Limb (tissue), 2 donors: ENCODE data around the gene STX16.
A peak's percentile ranks its signal among the peaks of the same experiment; 100 is the strongest.
"Not testable (repeated sequence)": the region's sequence is repeated elsewhere in the genome, so short reads cannot be mapped to it uniquely, and the experiment has no call there.

Experiments used
- DNase-seq, 2 donors: peaks; one replicate each; pipeline ENCODE4 v3.0.0-alpha.2; 2016; ENCODE audit errors: extremely low spot score in 2 of 2

The STX16 gene

DNA sequence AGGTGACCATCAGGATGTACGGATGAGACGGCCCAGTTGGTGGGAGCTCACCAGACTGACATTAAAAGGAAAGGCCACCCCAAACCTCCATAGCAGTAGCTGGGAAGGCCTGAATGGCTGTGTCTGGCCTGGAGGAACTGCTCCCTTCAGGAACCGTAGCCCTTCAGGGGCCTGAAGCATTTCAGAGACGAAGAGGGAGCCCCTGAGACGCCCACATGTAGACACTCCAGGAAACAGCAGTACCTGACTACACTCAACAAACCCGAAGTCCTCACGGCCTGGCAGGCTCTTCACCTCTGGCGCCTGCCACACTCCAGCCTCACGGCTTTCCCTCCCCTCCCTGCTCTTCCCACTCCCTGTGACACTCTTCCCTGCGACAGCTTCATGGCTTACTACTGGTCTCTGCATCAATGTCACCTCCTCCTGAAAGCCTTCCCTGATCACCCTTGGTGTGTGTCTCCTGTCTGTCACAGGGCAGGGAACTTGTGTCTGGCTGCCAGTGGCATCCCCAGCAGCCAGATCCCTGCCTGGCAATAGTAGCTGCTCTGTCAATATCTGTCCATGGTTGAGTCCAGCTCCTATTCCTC is 14.6 kb upstream of the STX16 start:
- no peak for DNase-seq

DNA sequence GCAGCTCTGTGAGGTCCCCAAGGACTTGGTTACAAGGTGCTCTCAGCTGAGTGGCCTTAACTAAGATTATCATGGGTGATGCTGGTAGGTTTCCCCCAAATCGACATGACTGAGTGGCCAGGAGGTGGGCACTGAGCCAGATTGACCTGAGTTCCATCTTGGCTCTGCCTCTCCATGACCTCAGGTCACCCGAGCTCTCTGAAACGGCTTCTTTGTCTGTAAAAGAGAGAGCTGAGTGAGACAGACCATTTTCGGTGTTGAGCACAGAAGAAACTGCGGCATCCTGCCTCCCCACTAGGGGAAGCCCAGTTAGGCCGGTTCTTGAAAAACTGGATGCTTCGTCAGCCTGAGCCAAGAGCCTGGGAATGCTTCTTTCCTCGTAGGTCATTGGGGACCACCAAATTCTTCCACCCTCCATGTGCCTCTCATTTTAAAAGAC is 14.1 kb upstream of the STX16 start:
- DNase-seq: no peak

DNA sequence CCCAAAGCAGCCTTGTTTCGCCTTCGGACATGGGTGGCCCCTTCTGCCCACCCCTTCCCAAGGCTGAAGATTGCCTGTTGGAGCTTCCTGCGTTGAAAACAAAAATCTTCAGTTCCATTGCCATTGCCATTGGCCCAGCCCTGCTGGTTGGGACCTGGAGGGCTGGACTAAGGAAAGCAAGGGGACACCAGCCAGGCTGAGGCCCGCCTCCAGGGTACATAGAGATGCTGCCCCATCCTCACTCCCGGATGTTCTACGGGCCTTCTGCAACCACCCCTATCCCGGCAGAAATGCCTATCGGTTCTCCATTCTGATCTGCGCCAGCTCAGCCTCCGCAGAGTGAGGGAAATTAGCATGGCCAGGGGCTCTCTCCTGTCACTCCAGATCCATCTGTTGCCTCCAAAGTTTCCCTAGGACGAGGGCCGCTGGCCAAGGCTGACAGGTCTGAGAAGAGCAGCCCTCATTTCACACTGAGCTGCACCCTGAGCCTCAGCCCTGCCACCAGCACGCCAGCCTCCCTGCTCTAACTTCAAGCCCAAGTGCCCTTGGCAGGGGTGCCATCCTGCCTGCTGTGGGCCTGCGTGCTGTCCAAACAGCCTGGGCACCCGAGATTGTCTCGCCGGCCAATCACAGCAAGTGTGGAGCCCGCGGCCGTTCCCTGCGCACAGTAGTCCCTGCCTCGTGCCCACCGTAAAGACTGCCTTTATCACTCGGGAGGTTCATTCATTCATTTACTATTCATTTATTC is 13.4 kb upstream of the STX16 start:
- DNase-seq: no peak

DNA sequence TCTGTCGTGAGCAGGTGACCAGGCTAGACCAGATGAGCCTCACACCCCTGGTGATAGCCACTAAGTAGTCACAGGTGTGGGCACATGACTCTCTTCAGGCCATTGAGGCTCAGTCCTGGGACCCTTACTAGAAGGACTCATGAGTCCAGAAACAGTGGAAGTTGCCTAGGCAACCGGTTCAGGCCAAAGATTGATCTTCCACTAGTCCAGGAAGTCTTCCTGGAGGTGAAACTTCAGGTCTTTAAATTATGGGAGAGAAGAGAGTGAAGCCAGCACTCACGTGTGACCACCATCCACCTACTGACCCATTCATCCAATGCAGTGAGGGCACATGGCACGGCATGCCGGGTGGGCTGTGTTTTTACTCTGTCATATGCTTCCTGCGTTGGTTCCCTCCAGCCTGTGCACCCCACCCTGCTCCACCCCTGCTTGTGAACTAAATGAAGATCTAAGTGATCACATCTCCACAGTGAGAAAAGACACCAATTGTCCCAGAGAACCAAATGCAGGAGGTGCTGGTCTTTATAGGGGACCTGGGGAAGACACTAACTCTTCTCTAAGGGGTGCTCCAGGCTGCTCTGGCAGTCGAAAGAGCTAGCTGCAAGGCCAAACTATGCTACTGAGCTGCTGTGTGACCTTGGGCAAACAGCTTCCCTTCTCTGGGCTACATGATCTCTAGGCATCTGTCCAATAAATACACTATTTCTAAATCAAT is 12.5 kb upstream of the STX16 start:
- no peak for DNase-seq

DNA sequence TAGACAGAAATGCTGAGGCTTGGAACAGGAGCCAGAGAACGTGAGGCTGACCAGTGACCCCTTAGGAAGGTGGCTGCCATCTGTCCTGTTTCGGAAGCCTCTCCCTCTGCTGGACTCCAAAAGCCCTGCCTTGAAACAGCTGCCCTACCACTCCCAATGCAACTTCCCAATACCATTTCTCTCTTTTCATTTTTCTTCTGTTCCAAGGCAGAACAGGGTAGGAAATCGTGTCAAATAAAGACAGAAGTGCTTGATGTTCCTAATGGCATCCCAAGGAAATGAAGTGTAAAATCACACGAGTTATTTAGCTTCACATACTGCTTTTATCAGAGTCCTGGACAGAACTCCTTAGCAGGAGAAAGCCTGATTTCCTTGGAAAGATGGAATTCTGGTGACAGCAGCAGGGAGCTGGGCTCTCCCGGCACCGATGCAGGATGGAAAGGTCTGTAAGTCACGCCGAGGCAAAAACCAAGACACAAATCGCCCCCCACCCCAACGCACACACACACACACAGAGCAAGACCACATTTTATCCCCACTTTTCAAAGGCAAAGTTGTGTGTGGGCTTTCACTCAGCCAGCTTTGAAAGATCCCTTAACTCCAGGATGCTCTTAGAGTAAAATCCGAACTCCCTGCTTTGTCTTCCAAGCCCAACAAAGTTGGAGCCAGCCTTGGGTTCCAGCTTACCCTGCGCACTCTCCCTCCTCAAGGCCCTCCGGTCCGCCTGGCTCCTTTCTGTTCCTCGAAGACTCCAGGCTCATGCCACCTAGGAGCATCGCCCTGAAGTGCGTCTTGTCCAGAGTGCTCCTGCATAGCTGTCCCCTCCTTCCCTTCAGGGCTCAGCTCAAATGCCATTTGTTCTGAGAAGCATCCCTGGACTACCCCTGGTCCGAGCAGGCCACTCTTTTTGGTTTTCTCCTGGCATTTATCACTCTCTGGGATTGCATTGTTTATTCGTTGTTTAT is 11.6 kb upstream of the STX16 start:
- no peak for DNase-seq

DNA sequence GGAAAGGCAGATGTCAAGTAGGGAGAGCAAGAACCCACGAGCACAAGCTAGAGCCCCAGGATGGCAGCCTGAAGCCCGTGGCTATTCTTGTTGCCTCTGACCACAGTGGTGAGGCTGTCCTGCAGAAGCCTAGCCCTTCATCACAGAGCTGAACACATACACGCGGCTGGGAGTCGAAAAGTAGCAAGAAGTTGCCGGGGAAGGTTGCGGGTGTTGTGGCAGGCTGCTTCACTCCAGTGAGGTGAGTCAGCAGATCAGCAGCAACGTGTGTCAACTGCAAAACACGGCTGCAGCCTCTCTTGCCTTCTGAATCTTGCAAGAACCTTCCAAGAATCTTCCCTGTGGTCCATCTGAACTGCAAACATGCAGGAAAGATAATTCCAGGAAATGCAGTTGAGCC is 10.6 kb upstream of the STX16 start:
- no peak for DNase-seq

DNA sequence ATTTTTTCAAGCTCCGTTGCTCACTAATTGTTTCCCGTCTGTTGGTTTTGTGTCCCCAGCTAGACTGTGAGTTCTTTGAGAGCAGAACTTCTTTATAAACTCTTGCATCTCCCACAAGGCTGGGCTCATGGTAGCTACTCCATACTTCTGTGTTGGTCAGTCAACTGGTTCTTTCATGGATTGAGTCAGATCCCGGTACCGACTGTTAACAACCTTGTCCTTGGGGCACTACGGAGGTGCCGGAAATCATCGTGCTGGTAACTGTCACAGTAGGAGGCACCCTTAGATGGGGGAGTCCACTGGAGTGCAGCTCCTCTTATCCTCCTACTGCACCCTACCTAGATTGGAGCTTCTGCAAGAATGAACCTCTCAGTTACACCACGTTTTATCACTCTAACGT is 8.6 kb upstream of the STX16 start:
- peak in 1 of 2 donors; percentile 7 for DNase-seq

DNA sequence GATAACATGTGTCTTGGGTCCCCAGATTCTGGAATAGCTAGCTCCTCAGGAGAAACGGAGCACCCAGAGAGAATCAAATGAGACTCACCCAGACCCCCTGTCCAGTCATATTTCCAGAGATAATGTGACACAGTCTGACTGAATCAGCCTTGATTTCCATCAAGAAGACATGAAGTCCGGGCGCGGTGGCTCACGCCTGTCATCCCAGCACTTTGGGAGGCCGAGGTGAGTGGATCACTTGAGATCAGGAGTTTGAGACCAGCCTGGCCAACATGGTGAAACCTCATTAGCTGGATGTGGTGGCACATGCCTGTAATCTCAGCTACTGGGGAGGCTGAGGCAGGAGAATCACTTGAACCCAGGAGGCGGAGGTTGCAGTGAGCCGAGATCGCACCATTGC is 8.2 kb upstream of the STX16 start:
- not testable (repeated sequence) for DNase-seq

DNA sequence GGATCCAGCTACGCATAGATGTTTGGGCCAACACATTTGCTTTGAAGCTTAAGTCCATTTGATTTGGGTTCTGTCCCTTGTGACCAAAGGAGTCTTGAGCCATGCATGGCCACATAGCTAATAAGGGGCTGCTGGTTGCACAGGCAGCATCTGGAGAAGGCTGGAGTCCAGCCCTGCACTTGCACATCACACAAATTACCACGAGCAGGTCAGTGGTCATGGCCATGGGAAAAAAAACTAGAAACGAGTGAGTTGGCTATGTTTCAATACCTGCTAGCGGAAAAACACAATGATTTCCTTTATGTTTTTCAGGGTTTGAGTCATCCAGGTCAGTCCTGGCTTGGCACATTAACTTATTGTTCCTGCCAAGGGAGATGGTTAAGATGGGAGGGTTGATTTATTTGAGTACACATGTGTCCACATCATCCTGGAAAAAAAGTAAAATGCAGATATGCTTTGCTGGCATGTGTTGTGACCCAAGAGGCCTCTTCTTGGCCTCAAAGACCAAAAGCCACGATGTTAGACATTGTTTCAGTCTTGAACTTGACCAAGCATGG is 5.6 kb upstream of the STX16 start:
- peak in 1 of 2 donors; percentile 21 for DNase-seq

DNA sequence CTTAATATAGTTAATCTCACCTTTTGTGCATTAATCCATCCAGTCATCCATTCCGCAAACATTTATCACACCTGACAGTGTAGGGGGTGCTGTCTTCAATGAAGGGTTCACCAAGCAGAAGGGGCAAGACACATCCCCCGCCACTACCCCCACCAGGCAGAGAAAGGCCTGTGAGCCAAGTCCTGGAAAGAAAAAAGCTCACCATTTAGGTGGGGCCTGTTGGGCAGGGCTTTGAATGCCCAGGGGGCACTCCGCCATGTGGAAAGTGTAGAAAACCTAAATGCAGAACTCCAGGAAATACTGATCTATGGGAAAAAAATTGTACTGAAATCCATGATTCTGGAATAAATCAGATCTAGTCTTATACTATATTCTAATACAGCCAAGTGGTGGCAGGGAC is 4.8 kb upstream of the STX16 start:
- no peak for DNase-seq

DNA sequence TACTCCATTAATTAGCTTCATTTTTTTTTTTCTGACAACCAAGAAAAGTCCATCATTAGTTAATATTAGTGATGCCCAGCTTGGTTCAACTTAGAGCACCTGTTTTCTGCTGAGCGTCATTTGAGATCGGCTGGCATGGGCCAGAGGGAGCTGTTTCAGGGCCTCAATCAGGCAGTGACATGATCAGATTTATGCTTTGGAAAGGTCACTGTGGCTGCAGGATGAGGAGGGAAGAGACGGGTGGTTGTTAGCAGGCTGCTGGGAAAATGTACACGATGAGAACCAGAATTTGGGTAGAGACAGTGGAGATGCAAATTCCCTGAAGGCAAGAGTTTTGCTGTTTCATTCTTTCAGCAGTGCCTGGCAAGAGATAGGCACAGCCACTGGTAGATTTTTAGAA is 4.4 kb upstream of the STX16 start:
- DNase-seq: peak in 1 of 2 donors; percentile 21

DNA sequence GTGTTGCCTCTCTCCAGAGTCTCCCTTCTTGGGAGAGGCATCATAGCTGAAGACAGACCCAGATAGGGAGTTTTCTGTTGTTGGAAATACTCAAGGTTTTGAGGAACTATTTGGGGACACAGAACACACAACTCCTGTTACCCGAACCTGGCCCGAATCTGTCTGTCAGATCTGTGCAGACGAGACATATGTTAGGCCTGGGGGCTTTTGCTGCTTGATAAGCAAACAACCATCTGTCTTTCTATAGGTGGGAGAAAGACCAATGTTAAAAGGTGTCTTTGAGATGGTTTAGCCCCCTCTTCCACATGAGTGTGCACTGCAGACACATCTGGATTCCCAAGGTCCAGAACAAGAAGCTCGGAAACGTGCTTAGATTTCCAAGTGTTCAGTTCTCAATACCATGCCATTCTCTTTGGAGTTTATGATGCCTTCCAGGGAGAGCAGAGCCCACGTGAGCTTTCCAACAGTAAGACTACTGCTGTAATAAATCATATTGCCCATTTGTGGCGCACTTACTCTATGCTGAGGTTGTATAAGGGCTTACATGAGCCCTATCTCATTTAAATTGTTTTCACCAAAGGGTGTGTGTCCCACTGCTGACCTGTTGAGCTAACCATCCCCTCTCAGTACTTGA is 3.8 kb upstream of the STX16 start:
- peak in 1 of 2 donors; percentile 23 for DNase-seq

DNA sequence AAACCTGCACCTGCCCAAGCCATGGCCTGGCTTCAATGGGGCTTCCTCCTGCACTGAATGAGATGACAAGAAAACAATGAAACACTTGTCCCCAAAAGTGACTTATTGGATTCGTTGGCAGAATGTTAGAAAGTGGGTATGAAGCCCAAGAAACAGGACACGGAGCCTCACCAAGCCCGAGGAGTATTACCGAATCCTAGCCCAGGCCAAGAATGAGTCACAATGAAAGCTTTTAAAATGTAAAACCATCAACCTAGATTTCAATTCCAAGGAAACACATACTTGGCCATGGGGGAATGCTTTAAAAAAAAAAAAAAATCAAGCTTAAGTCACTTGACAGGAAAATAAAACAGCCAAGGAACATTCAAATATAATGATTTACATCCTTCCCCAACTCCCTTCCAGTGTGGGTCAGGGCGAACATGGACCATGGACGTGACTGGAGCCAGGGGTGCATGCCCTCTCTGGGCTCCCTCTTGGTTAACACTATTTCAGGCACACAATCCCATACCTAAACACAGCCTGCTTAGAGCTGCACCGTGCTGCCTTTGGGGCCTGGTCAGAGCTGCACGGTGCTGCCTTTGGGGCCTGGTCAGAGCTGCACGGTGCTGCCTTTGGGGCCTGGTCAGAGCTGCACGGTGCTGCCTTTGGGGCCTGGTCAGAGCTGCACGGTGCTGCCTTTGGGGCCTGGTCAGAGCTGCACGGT is 3.1 kb upstream of the STX16 start:
- DNase-seq: peak in 1 of 2 donors; percentile 18

DNA sequence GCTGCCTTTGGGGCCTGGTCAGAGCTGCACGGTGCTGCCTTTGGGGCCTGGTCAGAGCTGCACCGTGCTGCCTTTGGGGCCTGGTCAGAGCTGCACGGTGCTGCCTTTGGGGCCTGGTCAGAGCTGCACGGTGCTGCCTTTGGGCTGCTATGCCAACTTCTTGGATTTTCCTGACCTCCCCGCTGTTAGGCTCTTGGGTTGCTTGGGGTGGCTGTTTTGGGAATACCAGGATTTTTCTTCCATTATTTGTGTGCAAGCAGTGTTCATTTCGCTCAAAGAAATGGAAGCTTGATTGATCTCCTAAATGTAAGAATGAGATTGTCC is 2.6 kb upstream of the STX16 start:
- DNase-seq: not testable (repeated sequence)

DNA sequence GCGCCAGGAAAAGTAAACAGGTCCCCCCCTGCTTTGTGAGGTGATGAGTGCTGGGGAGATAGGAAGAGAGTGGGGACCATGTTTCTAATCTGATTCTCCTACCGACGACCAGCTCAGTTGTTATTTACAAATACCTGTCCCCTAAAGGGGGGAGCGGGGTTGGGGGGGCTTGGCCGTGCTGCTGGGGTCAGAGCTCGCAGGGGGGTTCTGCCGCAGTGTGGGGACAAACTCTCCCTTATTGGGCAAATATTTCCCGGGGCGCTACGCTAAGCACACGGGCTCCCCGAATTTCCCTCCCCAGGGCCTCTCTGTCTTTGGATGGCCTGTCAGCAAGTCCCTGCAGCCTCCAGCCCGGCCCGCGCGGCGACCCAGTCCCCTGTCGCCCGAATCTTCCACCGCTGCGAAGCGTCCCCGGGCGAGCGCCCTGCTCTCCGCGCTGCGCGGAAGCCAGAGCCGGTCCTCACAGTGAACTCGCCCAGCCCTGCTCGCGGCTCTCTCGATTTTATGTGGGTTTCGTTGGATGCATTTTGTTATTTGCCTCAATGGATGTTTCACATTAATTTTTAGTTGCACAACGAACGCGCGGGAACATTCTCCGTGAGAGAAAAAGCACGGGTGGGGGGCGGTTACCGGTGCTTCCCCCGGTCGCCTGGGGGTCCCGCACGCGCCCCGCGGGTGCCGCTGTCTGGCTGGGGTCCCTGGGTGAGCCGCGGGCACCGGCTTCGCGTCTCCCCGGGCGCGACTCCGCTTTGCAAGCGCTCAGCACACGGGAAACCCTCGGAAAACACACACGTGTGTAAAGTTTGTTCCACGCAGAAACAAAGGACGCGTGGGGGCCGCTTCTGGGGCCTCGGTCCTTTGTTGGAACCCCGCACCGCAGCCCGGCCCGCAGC is 1.5 kb upstream of the STX16 start:
- DNase-seq: peak in 1 of 2 donors; percentile 64

DNA sequence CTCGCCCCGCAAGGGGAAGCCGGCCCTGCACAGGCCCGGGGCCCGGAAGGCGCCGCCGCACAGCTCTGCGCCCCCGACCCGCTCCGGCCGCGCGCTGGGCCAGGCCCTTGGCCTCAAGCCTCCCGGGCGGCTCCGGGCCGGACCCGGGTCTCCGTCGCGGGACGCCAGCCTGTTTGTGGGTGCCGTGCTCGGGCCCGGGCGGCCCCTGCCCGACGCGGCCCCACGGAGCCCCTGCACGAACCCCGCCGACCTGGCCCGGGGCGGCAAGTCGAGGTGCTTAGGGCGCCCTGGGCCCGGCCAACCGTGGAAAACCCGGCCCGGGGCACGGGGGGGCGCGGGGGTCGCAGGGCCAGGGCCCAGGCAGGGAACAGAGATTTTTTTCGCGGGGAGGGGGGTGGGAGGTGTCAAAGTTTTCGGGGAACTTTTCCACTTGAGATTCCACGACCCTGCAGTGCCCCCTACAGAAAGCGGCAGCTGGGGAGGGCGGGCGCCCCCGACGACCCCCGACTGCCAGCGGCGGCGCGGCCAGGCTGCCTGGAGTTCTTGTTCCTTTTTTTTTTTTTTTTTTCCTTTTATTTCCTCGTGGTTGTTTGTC is 805 bp upstream of the STX16 start:
- DNase-seq: peak in 1 of 2 donors; percentile 85

DNA sequence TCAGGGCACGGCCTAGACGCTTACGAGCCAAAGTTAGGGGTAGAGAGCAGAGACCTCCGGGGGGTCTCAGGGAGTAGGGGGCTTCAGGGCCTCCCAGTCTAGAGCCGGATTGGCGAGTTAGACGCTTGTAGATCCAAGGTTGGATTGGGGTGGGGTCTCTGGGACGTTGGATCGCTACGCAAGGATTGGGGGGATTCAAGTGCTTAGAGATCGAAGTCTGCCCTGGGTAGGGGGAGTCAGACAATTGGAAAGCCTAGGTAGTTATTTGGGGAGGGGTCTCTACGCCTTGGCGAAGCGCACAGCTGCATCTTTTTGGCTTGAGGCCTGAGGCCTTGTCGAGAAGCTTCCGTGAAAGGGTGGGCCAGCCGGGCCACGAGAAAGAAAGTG is 469 bp downstream of the STX16 start:
- peak; percentile 91 to 95 for DNase-seq

DNA sequence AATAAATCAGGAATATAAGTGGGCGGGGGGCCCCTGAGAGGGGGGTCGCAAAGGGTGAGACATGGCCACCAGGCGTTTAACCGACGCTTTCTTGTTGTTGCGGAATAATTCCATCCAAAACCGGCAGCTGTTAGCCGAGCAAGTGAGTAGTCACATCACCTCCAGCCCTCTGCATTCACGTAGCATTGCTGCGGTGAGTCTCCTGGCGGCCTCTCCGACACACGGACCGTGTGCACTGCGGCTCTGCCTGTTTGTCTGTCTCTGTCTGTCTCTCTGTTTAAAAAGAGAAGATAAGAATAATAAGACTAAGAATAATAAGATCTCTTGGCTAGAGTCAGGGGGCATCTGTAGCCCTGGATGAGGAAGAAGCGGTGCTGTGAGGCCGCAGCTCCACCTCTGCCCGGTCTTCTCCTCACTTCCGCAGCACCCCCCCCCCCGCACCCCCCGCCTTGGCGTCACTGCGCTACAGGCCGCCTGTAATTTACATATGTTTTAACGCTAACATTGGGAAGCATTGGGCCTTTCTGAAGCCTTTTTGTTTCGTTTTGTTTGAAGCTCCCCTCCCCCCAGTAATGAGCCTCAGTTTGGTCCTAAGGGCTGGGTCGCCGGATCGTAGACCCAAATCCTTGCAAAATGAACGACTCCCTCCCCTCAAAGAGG is 993 bp downstream of the STX16 start:
- DNase-seq: peak in 1 of 2 donors; percentile 85
